ENCODE results near the gene GIPC1.
"Not testable (repeated sequence)": the region's sequence is repeated elsewhere in the genome, so short reads cannot be mapped to it uniquely, and the experiment has no call there.

The GIPC1 gene

DNA sequence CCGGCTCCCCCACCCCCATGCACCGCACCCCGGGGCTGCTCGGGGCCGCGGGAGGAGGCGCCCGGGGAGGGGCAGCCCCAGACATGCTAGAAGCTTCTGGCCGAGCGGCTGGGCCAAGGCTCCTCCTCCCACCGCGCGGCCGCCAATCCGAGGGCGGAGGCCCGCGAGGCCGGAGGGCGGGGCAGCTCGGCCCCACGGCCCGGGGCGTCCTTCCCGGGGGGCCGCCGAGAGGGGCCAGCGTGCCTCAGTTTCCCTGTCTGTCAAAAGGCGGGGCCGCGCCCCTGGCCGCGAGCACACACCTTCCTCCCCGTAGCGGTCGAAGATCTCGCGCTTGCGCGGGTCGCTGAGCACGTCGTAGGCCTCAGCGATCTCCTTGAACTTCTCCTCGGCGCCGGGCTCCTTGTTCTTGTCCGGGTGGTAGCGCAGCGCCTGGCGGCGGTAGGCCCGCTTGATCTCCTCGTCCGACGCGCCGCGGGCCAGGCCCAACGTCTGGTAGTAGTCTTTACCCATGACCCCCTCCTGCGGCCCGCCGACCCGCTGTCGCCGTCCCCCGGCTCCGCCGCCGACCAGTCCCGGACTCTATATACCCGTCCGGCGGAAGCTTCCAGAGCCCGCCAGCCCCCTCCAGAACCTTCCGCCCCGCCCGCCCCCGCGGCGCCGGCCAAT lies 22.0 kb upstream of the GIPC1 start, which contains the start of gene DNAJB1:
Gene DNAJB1, minus strand, starts transcription at position 558 of the 666 bp plus-strand sequence. Its CDS starts 48 bp downstream, at position 510.
- DNase-seq: peak; percentile 79

DNA sequence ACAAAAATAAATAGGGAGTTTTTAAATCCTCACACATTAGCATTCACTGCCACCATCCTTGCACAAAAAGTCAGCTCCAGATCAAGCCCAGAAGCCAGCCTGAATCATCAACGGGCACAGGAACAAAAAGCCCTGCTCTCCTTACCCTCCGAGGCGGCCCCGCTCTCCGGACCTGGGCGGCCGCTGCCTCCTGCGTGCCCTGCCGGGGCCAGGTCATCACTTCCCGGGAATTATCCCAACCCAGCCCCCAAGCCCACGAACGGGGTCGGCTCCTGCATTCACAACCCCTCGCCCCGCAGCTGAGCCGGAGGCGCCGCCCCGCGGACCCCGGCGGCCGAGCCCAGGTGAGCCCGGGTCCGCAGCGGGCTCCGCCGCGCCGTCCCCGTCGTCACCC lies 21.5 kb upstream of the GIPC1 start:
- DNase-seq: no peak

DNA sequence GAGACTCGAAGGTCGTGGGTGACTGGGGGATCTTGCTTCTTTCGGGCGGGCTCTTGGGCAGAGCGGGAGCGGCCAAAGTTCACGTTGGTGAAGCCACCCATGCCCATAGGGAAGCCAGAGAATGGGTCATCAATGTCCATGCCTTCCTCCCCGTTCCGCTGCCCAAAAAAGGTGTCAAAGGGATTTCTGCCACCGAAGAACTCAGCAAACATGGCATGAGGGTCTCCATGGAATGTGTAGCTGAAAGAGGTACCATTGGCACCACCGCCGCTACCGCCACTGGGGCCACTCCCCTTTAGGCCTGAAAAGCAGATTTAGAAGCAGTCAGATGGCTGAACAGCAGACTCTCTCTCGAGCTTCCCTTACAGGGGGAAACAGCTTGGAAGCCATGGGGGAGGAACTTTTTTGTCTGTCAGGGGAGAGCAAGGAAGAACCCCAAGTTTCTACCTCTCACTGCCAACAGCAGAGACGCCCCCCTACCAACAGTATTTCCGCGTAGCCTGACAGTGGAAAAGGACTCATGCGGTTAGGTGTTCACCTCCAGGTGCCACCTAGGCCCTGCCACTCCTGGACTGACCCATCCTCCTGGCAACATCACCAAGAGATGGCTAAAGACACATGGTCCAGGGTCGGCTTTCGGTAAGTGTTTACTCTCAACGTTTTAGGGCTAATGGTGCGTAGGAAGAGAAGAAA lies 21.0 kb upstream of the GIPC1 start:
- DNase-seq: no peak

- DNase-seq: no peak
These were observed 20.2 kb upstream of the GIPC1 start for GRCh38 chr19:14516048-14516534.

DNA sequence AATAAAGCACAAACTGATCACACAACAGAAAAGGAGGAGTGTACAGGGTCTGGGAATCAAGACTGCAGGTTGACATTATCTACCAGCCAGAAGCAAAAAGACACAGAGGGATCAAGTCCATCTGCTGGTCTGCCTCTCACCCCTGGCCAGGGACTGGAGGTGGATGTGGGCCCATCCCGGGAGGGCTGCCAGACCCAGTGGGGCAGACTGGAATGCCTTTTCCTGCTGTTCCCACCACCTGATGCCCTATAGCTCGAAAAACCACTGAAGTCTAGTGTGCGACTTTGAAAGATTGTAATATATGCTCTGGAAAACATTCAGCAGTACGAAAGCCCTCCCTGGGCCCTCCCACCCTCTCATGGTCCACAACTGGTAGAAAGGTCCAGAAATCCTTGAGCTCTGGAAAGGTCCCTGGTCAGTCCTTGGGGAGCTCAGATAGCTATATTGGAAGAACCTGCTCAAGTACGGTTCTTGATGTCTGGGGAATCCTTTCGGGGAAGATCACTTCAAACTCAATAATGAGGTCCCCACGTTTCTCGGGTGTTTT lies 19.6 kb upstream of the GIPC1 start:
- DNase-seq: no peak

GRCh38 chr19:14514215-14514863 lies 18.4 kb upstream of the GIPC1 start:
- DNase-seq: no peak

- no peak for DNase-seq
These were observed 16.6 kb upstream of the GIPC1 start for GRCh38 chr19:14512406-14512961.

DNA sequence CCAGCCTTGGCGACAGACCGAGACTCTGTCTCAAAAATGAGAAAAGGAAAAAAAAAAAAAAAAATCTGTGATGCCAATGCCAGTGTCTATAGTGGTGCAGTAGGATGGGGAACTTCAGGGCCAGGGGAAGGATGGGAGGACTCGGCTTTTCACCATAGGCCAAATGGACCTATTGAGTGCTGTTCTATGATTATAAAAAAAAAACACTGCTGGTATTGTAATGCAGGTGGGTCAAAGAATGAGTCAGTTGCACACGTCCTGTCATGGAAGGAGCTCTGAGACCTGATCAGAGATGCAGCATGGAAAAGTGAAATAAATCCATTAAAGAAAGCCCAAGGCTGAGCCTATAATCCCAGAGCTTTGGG lies 15.3 kb upstream of the GIPC1 start:
- no peak for DNase-seq

GRCh38 chr19:14510311-14511228 lies 14.6 kb upstream of the GIPC1 start:
- peak; percentile 82 for DNase-seq

DNA sequence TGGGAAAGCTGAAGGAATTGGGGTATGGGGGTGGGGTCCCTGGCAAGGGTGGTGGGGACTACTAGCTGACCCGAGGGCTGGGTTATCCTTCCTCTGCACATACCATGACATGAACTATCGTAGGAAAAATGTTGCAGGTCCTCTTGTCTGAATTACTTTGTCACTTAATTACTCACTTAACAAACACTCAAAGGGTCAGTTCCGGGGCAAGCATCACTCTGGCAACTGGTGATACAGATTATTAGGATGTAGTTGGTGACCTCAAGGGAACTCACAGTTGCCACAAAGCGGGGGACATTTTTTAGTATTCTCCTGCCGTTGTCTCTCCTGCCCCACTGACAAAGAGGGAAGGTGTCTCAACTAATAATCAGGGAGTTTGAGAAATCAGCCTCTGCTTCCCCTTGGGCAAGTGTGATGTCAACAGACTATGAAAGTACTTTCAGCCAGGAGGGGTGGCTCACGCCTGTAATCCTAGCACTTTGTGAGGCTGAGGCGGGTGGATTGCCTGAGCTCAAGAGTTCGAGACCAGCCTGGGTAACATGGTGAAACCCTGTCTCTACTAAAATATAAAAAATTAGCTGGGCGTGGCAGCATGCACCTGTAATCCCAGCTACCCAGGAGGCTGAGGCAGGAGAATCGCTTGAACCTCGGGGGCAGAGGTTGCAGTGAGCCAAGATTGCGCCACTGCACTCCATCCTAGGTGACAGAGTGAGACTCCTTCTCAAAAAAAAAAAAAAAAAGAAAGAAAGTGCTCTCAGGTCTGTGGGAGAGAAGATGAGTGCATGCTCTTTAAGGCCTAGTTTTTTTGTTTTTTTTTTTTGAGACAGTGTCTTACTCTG lies 12.0 kb upstream of the GIPC1 start:
- DNase-seq: peak; percentile 83

DNA sequence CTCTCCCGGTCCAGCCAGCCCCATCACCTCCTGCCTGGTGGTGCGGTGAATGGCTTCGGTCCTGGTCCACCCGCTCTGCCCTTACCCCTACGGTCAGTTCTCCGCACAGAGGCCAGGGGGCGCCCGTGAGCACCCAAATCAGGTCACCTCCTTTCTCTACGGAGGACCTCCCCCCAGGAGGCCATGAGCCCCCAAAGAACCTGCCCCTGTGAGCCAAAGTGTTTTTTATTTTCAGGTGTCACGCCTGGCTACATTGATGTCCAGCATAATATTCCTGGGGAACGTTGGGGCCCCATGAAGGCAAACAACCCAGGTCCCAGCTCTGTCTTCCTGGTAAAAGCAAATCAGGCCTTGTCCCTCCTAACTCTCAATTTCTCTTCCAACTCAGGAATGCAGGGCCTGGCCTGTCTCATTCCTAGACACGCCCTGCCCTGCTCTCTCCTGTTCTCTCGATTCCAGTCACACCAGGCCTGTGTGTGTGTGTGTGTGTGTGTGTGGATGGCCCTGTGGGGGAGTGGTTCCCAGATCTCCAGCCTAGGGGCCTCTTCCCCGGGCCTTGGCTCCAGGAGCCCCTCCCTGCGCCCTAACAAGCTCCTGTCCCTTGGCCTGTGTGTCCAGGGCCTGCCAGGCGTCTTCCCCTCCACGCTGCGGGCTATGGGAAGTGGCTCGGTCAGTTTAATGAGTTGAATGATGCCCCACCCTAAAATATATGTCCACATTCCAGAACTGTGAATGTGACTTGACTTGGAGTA lies 9.7 kb upstream of the GIPC1 start:
- DNase-seq: peak; percentile 95

GRCh38 chr19:14504575-14504974 lies 8.6 kb upstream of the GIPC1 start:
- not testable (repeated sequence) for DNase-seq

DNA sequence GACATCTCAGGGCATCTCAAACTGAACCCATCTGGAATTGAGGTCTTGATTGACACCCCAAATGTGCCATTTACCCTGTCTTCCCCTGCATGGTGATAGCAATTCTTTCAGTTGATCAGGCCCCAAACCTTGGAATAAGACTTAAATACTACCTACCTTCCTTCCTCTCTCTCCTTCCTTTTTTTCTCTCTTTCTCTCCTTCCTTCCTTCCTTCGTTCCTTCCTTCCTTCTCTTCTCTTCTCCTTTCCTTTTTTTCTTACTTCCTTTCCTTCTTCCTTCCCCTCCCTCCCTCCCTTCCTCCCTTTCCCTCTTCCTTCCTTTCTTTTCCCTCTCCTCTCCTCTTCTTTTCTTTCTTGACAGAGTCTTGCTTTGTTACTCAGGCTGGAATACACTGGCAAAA lies 7.4 kb upstream of the GIPC1 start:
- DNase-seq: no peak

DNA sequence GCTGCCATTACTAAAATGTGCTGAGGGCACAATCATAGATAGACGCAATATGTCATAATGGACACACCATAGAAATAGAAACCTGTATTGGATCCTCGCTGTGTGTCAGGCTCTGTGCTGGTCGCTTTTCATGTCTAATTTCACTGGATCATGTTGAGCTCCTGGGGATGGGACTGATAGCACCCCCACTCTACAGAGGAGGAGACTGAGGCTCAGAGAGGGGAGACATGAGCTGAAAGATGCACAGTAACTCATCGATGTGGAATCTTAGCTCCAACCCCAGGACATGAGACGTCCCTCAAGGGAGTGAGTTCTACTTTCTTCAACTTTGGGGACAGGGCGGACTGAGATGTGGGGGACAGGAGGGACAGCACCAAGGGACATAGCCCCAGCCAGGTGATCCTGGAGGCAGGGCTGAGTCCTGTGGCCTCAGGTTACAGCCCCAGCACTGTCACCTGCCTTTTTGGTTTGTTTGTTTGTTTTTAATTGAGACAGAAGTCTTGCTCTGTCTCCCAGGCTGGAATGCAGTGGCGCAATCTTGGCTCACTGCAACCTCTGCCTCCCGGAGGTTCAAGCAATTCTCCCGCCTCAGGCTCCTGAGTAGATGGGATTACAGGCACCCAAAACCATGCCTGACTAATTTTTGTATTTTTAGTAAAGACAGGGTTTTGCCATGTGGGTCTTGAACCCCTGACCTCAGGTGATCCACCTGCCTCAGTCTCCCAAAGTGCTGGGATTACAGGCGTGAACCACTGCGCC lies 6.6 kb upstream of the GIPC1 start:
- peak; percentile 26 for DNase-seq

DNA sequence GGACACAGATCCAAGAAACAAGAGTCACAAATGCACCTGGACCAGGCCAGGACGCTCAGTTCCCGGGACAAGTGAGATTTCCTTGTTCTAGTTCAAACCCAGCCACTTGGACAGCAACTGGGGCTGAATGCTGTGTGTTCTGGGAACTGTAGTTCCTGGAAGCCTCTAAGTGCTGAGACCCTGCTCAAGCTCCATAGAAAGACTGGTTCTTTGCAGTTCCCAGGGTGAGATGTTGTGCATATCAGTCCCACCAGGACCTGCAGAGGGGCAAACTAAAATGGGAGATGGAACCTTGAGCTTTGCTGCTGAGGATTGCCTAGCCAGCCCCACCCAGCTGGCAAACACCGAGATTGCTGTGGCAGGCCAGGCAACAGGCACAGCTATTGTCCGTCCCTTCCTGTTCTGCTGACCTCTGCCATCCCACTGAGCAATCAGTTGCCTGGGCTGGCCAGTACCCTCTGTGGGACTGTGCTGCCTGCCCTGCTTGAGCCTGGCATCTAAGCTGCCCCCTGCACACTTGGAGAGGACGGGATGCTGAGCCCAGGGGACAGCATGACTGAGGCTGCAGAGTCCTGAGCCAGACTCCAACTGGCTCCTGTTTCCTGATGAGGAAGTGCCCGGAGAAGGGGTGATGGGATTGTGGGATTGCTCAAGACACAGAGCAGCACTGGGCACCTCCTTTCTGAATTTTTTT lies 1.4 kb upstream of the GIPC1 start:
- no peak for DNase-seq

DNA sequence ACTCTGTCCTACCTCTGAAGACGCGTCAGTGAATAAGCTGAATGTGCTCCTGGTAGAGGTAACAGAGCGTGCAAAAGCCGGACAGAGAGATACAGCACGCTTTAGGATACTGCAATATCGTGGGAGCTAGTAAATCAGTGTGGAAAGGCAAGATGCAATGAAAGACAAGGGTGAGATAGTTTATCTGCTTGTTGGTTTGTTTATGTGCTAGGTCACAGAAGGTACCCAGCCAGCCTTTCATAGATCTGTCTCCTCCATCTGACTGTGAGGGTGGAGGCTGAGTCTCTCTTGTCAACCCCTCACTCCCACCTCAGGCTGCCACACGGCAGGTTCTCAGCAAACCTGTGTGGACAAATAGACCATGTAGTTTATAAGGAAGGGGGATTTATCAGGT lies 904 bp upstream of the GIPC1 start:
- DNase-seq: no peak

GRCh38 chr19:14495672-14496028 lies 277 bp downstream of the GIPC1 start:
- DNase-seq: no peak

DNA sequence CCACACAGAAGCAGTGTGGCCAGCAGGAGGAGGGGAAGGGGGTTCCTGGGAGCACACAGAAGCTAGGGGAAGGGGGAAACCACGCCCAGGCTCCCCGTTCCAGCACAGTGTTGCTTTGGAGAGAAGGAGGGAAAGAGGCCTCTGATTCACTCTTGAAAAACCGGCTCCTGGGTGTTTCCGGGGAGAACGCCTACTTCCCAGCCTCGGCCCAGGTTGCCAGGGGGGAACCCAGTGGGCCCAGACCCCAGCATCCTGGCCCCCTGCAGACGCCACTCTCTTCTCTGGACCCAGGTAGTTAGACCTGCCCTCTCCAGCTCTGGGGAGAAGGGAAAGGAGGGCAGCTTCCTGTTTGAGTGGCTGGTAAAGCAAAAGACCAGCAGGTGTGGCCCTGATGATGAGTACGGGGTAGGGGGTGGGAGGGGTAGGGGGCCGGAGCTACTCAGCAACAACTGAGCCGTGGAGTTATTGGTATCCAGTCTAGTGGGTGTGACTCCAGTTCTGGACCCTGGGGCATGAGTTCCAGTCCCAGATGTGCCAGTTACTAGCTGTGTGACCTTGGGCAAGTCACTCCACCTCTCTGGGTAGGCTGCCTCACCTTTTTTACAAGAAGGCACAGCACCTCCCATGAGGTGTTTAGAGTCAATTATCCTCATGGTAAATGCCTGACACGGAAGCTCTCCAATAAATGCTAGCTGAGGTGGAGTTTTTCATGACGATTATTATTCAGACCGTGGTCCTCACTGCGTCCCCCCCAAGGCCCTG lies 836 bp downstream of the GIPC1 start:
- no peak for DNase-seq
